Activated T-cell treated with anti-CD3 and anti-CD28 coated beads, Interleukin-2, amount 50 U/mL, for 72 hours (primary cell): ENCODE results near the gene RIF1. TPM values are rescaled to one million over a fixed set of nuclear protein-coding genes. Genes with fewer than 3 reads are reported as not detected.
"Not testable (repeated sequence)": the region's sequence is repeated elsewhere in the genome, so short reads cannot be mapped to it uniquely, and the experiment has no call there.

Source experiments
- ATAC-seq, 2 donors: fragments of 150-1000 bp; cut with Tn5 transposase; replicated peaks in 1 of 2; 2 replicates each; pipeline ENCODE4 v1.10.0; 2021; ENCODE audit warnings: moderate library complexity in 2 of 2, mild to moderate bottlenecking in 1 of 2
- DNase-seq, 2 donors: peaks; one replicate each; pipeline ENCODE4 v3.0.0; 2021 to 2022; ENCODE audit warnings: mixed read lengths in 1 of 2
- H3K27ac Mint-ChIP-seq: one replicate; pipeline ENCODE4 v1.8.0; 2022; ENCODE audit warnings: mild to moderate bottlenecking, moderate library complexity, mixed read lengths
- H3K27me3 Mint-ChIP-seq: one replicate; pipeline ENCODE4 v1.8.0; 2022; ENCODE audit warnings: low read depth, mixed read lengths
- H3K36me3 Mint-ChIP-seq, 2 donors: one replicate each; pipeline ENCODE4 v1.8.0; 2022; ENCODE audit warnings: mixed read lengths in 2 of 2, mild to moderate bottlenecking in 1 of 2; ENCODE audit not compliant: insufficient read depth in 2 of 2
- H3K4me1 Mint-ChIP-seq: one replicate; pipeline ENCODE4 v1.8.0; 2022; ENCODE audit warnings: low read depth, mixed read lengths
- H3K4me3 Mint-ChIP-seq, 2 donors: one replicate each; pipeline ENCODE4 v1.8.0; 2022; ENCODE audit warnings: mild to moderate bottlenecking in 2 of 2, mixed read lengths in 2 of 2, moderate library complexity in 2 of 2
- H3K9me3 Mint-ChIP-seq, 2 donors: one replicate each; pipeline ENCODE4 v1.8.0; 2022; ENCODE audit warnings: mixed read lengths in 2 of 2
- total RNA-seq, 2 donors: library from RNA; stranded (reverse); gene quantifications; one replicate each; pipeline ENCODE4 v1.2.3, GENCODE V29; 2022

The RIF1 gene
- total RNA-seq, 2 donors from 2014 or later: 50.4 to 58.3 TPM

- ATAC-seq (no peak), DNase-seq (no peak)
- Mint-ChIP-seq H3K27me3 (no peaks in the 10 kb centered on the region), H3K27ac (no peak overlapping the region), H3K9me3 (no peaks in the 10 kb centered on the region), H3K4me3 (no peak overlapping the region), H3K36me3 (no peaks in the 10 kb centered on the region), H3K4me1 (no peaks in the 10 kb centered on the region)
Observed at GRCh38 chr2:151399981-151400380, 9.7 kb upstream of the RIF1 start.

- H3K27me3 Mint-ChIP-seq: no peaks in the 10 kb centered on the region
- H3K4me3 Mint-ChIP-seq: no peak overlapping the region
- DNase-seq (no peak), ATAC-seq (no peak)
- no peaks in the 10 kb centered on the region for H3K36me3 Mint-ChIP-seq
- no peak overlapping the region for H3K27ac Mint-ChIP-seq
- H3K4me1 Mint-ChIP-seq: no peaks in the 10 kb centered on the region
- H3K9me3 Mint-ChIP-seq: no peaks in the 10 kb centered on the region
Observed at GRCh38 chr2:151401149-151401548, 8.6 kb upstream of the RIF1 start.

GRCh38 chr2:151403914-151404313, 5.8 kb upstream of the RIF1 start:
- no peaks in the 10 kb centered on the region for H3K9me3 Mint-ChIP-seq
- H3K4me1 Mint-ChIP-seq: no peaks in the 10 kb centered on the region
- no peak overlapping the region for H3K4me3 Mint-ChIP-seq
- DNase-seq (no peak), ATAC-seq (no peak)
- H3K27me3 Mint-ChIP-seq: no peaks in the 10 kb centered on the region
- no peaks in the 10 kb centered on the region for H3K36me3 Mint-ChIP-seq
- H3K27ac Mint-ChIP-seq: no peak overlapping the region

GRCh38 chr2:151405376-151405775, 4.3 kb upstream of the RIF1 start:
- peaks cover 7% of the 10 kb centered on the region for H3K4me1 Mint-ChIP-seq
- DNase-seq (no peak), ATAC-seq (no peak)
- no peaks in the 10 kb centered on the region for H3K9me3 Mint-ChIP-seq
- H3K27me3 Mint-ChIP-seq: no peaks in the 10 kb centered on the region
- H3K4me3 Mint-ChIP-seq: no peak overlapping the region
- no peak overlapping the region for H3K27ac Mint-ChIP-seq
- peaks cover 1 to 4% of the 10 kb centered on the region in 2 donors for H3K36me3 Mint-ChIP-seq

GRCh38 chr2:151407281-151407680, 2.4 kb upstream of the RIF1 start:
- no peak overlapping the region for H3K4me3 Mint-ChIP-seq
- no peak for ATAC-seq
- DNase-seq: no peak
- peaks cover 13% of the 10 kb centered on the region for H3K4me1 Mint-ChIP-seq
- no peaks in the 10 kb centered on the region for H3K27me3 Mint-ChIP-seq
- peaks cover 6 to 11% of the 10 kb centered on the region in 2 donors for H3K36me3 Mint-ChIP-seq
- H3K27ac Mint-ChIP-seq: no peak overlapping the region
- no peaks in the 10 kb centered on the region for H3K9me3 Mint-ChIP-seq

GRCh38 chr2:151408788-151409600, 708 bp upstream of the RIF1 start:
- Mint-ChIP-seq H3K27me3 (no peaks in the 10 kb centered on the region), H3K4me1 (peaks cover 19% of the 10 kb centered on the region), H3K36me3 (peaks cover 6 to 17% of the 10 kb centered on the region in 2 donors), H3K9me3 (no peaks in the 10 kb centered on the region), H3K27ac (peak overlapping the region; percentile 92), H3K4me3 (peak overlapping the region; percentile 89 to 96)
- ATAC-seq (no peak), DNase-seq (no peak)

GRCh38 chr2:151410485-151410834, 758 bp downstream of the RIF1 start:
- Mint-ChIP-seq H3K27ac (peak overlapping the region; percentile 92), H3K4me3 (peak overlapping the region; percentile 89 to 96), H3K4me1 (peaks cover 28% of the 10 kb centered on the region), H3K27me3 (no peaks in the 10 kb centered on the region), H3K36me3 (peaks cover 6 to 21% of the 10 kb centered on the region in 2 donors), H3K9me3 (no peaks in the 10 kb centered on the region)
- DNase-seq (peak; percentile 42 to 46), ATAC-seq (peak; percentile 37 to 58)

GRCh38 chr2:151417650-151418049, 7.9 kb downstream of the RIF1 start:
- H3K27me3 Mint-ChIP-seq: no peaks in the 10 kb centered on the region

GRCh38 chr2:151421681-151422080, 12.0 kb downstream of the RIF1 start:
- peaks cover 18 to 47% of the 10 kb centered on the region in 2 donors for H3K36me3 Mint-ChIP-seq
- H3K9me3 Mint-ChIP-seq, DNase-seq, H3K4me3 Mint-ChIP-seq, H3K27ac Mint-ChIP-seq, H3K27me3 Mint-ChIP-seq, ATAC-seq: not testable (repeated sequence)
- peaks cover 50% of the 10 kb centered on the region for H3K4me1 Mint-ChIP-seq

More at GRCh38 chr2:151417650-151418049, 7.9 kb downstream of the RIF1 start:
- Mint-ChIP-seq H3K27ac (peak overlapping the region; percentile 76), H3K36me3 (peaks cover 7 to 36% of the 10 kb centered on the region in 2 donors), H3K4me1 (peaks cover 34% of the 10 kb centered on the region), H3K9me3 (no peaks in the 10 kb centered on the region), H3K4me3 (no peak overlapping the region)
- ATAC-seq (no peak), DNase-seq (no peak)

- peak overlapping the region; percentile 93 for H3K27ac Mint-ChIP-seq
- H3K9me3 Mint-ChIP-seq: no peaks in the 10 kb centered on the region
- peaks cover 50% of the 10 kb centered on the region for H3K4me1 Mint-ChIP-seq
- ATAC-seq (peak; percentile 36 to 49), DNase-seq (no peak)
- no peaks in the 10 kb centered on the region for H3K27me3 Mint-ChIP-seq
- peaks cover 18 to 40% of the 10 kb centered on the region in 2 donors for H3K36me3 Mint-ChIP-seq
- H3K4me3 Mint-ChIP-seq: peak overlapping the region in 1 of 2 donors; percentile 72
Observed at GRCh38 chr2:151422917-151423439, 13.3 kb downstream of the RIF1 start.

- Mint-ChIP-seq H3K27me3 (no peaks in the 10 kb centered on the region), H3K36me3 (peaks cover 18 to 44% of the 10 kb centered on the region in 2 donors), H3K27ac (peak overlapping the region; percentile 93), H3K4me3 (peak overlapping the region; percentile 32 to 72), H3K9me3 (no peaks in the 10 kb centered on the region), H3K4me1 (peaks cover 50% of the 10 kb centered on the region)
- peak; percentile 64 to 83 for ATAC-seq
- no peak for DNase-seq
Observed at GRCh38 chr2:151423760-151424159, 14.1 kb downstream of the RIF1 start.

- DNase-seq (no peak), ATAC-seq (no peak)
- Mint-ChIP-seq H3K4me1 (peaks cover 3% of the 10 kb centered on the region), H3K9me3 (no peaks in the 10 kb centered on the region), H3K27ac (peak overlapping the region; percentile 83), H3K36me3 (peaks cover 2 to 26% of the 10 kb centered on the region in 2 donors), H3K4me3 (no peak overlapping the region), H3K27me3 (no peaks in the 10 kb centered on the region)
Observed at GRCh38 chr2:151437630-151438029, 27.9 kb downstream of the RIF1 start.

GRCh38 chr2:151438506-151438905, 28.8 kb downstream of the RIF1 start:
- H3K4me1 Mint-ChIP-seq: peaks cover 3% of the 10 kb centered on the region
- H3K36me3 Mint-ChIP-seq: peaks cover 2 to 27% of the 10 kb centered on the region in 2 donors
- no peaks in the 10 kb centered on the region for H3K9me3 Mint-ChIP-seq
- peak overlapping the region; percentile 83 for H3K27ac Mint-ChIP-seq
- H3K4me3 Mint-ChIP-seq: no peak overlapping the region
- ATAC-seq (no peak), DNase-seq (no peak)
- H3K27me3 Mint-ChIP-seq: no peaks in the 10 kb centered on the region
